Hematopoietic multipotent progenitor cell treated with erythropoietin and hydrocortisone succinate and interleukin-3 and kit ligand, for 17 days (in vitro differentiated cells): Measurements from ENCODE around the gene PPFIBP2.

Experiments
- DNase-seq: peaks from one replicate; pipeline ENCODE4 v3.0.0-alpha.2; 2015; ENCODE audit warnings: low spot score

PPFIBP2 gene

GRCh38 chr11:7513234-7514098 lies at the start of gene PPFIBP2:
Gene PPFIBP2 (plus strand): TSS chr11:7513999. CDS start chr11:7549476, 35,477 bp downstream.
- peak; percentile 75 for DNase-seq

GRCh38 chr11:7467652-7468051 lies 46.1 kb upstream of the PPFIBP2 start:
- no peak for DNase-seq

- DNase-seq, result no peak
Measured at GRCh38 chr11:7469351-7469865, 44.4 kb upstream of the PPFIBP2 start.

- DNase-seq, result no peak
Measured at GRCh38 chr11:7471071-7471470, 42.7 kb upstream of the PPFIBP2 start.

GRCh38 chr11:7473717-7474116 lies 40.1 kb upstream of the PPFIBP2 start:
- DNase-seq, result no peak

- no peak for DNase-seq
Measured at GRCh38 chr11:7480113-7480512, 33.7 kb upstream of the PPFIBP2 start.

- DNase-seq, result no peak
Measured at GRCh38 chr11:7484131-7484530, 29.7 kb upstream of the PPFIBP2 start.

- no peak for DNase-seq
Measured at GRCh38 chr11:7484645-7485044, 29.2 kb upstream of the PPFIBP2 start.

- DNase-seq, result no peak
Measured at GRCh38 chr11:7485186-7486097, 28.4 kb upstream of the PPFIBP2 start, which contains the start of gene OLFML1. Gene OLFML1 (plus strand): TSS chr11:7485506. CDS start chr11:7485876, 370 bp downstream.

GRCh38 chr11:7486098-7486780 lies 27.6 kb upstream of the PPFIBP2 start:
- DNase-seq, result no peak

GRCh38 chr11:7486781-7487140 lies 27.0 kb upstream of the PPFIBP2 start:
- DNase-seq, result no peak

GRCh38 chr11:7487360-7487759 lies 26.4 kb upstream of the PPFIBP2 start:
- DNase-seq, result no peak

- DNase-seq, result no peak
Measured at GRCh38 chr11:7488681-7489080, 25.1 kb upstream of the PPFIBP2 start.

- no peak for DNase-seq
Measured at GRCh38 chr11:7489376-7489775, 24.4 kb upstream of the PPFIBP2 start.

GRCh38 chr11:7490054-7490453 lies 23.7 kb upstream of the PPFIBP2 start:
- no peak for DNase-seq

GRCh38 chr11:7490535-7490934 lies 23.3 kb upstream of the PPFIBP2 start:
- DNase-seq, result no peak

GRCh38 chr11:7492253-7492652 lies 21.5 kb upstream of the PPFIBP2 start:
- DNase-seq, result no peak

- DNase-seq, result no peak
Measured at GRCh38 chr11:7493670-7494069, 20.1 kb upstream of the PPFIBP2 start.

- DNase-seq, result peak; percentile 19
Measured at GRCh38 chr11:7494086-7494745, 19.6 kb upstream of the PPFIBP2 start.

GRCh38 chr11:7495882-7496551 lies 17.8 kb upstream of the PPFIBP2 start:
- DNase-seq, result no peak

GRCh38 chr11:7498193-7498592 lies 15.6 kb upstream of the PPFIBP2 start:
- no peak for DNase-seq
